Fibroblast of skin of abdomen (primary cell): ENCODE data around the gene TUBB4A.

Experiments used
- DNase-seq: peaks from one replicate; pipeline ENCODE4 v3.0.0-alpha.2; 2013

Gene TUBB4A

GRCh38 chr19:6466526-6467248 lies 35.4 kb downstream of the TUBB4A start:
- no peak for DNase-seq

DNA sequence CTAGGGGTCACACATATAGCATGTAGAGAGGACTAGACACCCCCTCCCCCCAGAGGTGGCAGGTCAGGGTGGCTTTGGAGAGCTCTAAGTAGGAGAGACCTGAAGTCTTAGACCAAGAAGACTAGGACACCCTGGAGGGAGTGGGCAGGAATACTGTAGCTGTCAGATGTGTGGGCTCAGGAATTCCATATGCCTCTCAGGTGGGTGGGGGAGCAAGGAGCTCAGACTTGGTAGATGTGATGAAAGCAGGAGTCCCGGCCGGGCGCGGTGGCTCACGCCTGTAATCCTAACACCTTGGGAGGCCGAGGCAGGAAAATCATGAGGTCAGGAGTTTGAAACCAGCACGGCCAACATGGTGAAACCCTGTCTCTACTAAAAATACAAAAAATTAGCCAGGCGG lies 36.4 kb downstream of the TUBB4A start:
- DNase-seq = no peak

GRCh38 chr19:6465006-6465405 lies 37.1 kb downstream of the TUBB4A start:
- no peak for DNase-seq

- DNase-seq = no peak
These were observed 37.8 kb downstream of the TUBB4A start, which contains the start of gene CRB3 for GRCh38 chr19:6464070-6464873. Gene CRB3, plus strand, starts transcription at chr19:6464271. Its CDS starts 431 bp downstream, at chr19:6464702.

DNA sequence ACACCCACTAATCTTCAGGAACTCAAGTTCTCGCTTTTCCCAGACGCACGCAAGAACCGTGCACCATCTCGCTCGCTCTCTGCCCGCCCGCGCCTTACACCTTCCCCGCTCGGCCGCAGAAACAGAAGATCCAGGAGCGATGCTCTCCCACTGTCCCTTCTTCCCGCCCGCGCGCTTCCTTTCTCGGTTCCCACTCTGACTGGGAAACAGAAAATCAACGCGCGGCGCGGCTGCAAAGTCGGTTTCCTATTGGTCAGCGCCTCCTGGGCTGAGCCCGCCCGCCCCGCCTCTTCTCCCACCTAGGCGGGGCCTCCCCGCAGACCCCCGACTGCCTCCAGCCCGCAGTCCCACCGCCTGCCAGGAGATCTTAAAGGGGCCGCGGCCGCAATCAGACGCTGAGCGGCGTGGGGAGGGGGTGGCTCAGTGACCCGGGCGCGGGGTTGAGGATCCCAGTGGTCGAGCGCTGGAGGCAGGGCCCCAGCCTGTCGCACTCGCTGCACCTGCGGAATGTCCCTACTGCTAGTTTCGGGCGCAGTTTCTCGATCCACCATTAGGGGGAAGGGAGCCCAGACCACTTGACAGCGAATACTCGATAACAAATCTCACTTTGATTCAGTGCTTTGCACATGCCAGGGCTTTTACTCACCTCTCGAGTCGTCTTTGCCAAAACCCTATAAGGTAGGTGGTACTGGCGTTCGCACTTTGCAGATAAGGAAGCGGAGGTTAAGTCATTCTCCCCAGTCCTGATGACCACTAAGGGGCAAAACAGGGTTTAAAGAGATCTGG lies 41.8 kb downstream of the TUBB4A start:
- DNase-seq = peak; percentile 99

DNA sequence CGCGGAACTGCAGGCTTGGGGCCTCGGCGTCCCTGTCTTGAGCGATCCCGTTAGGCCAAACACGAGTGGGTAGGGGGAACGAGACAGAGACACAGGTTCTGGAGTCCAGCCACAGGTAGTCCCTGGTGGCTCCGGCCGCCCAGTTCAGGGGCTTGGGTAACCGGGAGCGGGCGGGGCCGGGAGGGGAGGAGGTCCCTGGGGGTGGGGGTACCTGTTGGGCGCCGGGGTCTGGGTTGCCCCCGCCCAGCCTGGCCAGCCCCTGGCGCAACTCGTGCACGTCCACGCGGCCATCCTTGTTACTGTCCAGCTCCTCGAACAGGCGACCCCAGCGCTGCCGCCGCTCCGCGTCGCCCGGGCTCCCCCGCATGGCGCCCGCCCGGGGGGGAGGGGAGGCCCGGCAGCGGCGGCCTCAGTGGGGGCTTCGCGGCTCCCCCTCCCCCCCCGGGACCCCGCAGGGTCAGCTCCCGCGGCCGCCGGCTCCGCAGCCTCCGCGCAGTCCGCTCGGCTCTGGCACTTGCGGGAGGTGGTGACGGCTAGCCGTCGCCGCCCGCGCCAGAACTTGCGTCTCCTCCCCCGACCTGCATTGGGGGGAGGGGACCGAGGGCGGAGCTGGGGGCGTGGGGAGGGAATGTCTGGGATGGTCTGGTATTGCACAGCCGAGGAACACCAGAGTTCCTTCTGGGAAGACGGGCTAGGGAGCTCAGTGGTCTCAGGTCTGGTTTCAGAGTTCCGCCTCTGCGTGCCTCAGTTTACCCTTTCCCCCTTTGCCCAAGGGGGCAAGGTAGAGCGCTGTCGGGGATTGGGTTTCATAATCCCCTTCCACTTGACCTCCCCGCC lies 42.6 kb downstream of the TUBB4A start, which contains the start of gene SLC25A23:
Gene SLC25A23 (minus strand): TSS at position 531 of the 837 bp plus-strand sequence. CDS start 164 bp downstream, at position 367.
- DNase-seq = peak; percentile 82

DNA sequence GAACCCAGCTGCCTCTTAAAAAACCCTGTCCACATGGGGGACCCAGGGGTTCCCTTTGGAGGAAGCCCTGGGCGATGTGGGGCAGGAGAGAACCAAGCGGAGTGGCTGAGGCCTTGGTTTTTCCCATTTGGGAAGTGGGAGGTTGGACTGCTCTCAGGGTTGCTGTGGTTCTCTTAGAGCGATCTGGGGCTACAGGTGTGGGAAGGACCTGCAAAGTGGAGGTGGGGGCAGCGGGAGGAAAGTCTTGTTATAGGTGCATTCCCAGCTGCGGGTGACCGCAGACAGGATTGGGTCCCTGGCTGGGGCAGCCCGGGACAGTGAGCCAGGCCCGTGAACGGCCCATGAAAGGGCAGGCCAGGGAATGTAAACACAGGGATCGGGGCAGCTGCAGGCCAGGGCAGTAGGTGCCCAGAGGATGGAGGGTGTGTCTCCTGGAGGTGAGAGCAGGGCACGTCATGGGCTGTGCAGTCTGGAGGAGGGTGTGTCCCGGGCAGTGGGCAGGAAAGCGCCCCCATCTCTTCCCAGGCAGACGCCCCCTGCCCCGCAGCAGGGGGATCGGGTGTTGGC lies 43.3 kb downstream of the TUBB4A start:
- DNase-seq = no peak

DNA sequence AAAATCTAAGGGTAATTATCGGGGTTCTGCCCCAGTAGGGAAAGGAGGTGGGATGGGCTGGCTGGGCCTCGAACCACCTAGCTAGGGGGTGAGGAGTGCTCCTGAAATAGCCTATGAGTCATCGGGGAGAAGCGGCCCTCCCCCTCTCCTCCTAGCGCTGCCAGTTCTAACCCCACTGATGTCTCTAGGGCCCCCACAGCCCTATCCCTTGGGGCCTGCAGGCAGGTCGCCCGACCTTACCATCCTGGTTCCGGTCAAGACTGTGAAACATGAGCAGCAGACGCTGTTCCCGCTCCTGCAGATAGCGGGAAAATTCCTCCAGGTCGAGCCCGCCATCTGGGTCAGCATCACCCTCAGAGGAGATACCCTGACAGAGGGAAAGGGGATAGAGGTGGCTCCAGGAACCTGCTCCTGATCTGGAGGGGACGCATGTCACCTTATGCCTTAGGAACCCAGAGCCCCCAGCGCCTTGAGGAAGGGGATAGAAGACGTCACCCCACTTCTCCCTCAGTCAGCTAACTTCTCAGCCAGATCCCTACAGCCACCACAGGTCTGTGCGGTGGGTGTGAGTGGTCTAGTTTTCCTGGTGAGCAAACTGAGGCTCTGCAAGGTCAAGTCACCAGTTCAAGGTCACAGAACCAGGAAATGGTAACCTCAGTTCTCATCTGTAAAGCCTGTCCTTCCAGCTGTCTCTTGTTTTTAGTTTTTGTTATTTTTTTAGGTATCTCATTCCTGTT lies 44.0 kb downstream of the TUBB4A start:
- no peak for DNase-seq

- no peak for DNase-seq
These were observed 46.2 kb downstream of the TUBB4A start for GRCh38 chr19:6455924-6456323.

GRCh38 chr19:6453951-6454565 lies 48.1 kb downstream of the TUBB4A start:
- DNase-seq = no peak

DNA sequence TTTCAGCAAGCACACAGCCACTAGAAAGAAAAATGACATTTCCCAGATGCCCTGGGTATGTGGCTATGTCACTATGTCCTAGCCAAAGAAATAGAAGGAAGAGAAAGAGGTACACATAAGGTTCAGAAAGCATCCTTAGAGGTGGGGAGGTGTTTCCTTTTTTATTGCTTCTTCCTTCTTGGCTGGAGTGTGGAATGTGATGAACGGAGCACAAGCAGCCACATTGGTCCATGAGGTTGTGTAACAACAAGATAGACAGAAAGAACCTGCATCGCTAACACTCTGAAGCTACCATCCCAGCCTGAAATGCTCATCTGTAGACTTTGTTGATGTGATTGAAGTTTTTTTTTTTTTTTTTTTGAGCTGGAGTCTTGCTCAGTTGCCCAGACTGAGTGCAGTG lies 49.2 kb downstream of the TUBB4A start:
- no peak for DNase-seq

DNA sequence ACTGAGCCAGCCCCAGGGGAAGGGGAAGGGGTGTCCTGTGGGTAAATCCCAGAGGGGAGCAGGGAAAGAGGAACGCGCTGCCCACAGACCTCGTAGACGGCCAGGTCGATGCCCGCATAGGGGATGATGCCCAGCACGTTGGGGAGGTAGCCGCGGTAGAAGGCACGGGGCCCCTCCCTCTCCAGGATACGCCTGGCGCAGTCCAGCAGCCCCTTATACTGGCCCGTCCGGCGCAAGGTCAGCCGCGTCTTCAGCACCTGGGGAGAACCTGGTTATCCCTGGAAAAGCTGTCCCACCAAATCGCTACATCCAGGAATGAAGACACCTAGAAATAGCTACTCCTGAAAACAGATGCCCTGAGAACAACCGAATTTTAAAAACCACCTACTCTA lies 49.9 kb downstream of the TUBB4A start:
- no peak for DNase-seq

- no peak for DNase-seq
These were observed 50.4 kb downstream of the TUBB4A start for GRCh38 chr19:6451583-6452222.

- DNase-seq = no peak
These were observed 51.9 kb downstream of the TUBB4A start for GRCh38 chr19:6450166-6450565.

- no peak for DNase-seq
These were observed 54.1 kb downstream of the TUBB4A start for GRCh38 chr19:6448045-6448444.

- DNase-seq = no peak
These were observed 55.7 kb downstream of the TUBB4A start for GRCh38 chr19:6446452-6446851.
